ENCODE data around the gene GTF2A2.

DNA sequence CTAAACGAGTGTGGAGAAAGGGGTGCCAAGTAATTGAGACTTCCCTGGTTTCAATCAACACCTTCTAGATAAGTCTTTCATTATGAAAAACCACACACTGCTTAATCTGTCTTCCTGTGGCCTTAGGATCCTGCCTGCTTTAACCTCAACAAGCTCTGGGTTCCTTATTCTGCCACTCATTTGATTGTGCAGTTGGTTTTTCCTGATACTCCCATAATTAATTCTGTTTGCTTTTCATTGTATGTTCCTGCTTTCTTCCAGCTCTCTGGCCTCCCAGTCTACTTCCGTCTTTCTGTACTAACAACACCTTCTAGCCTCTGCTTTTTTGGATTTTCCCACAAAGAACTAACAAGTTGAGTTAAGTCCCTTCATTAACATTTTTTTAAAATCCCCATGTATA, 66.0 kb downstream of the GTF2A2 start:
- TF ChIP-seq, protein P1, sequence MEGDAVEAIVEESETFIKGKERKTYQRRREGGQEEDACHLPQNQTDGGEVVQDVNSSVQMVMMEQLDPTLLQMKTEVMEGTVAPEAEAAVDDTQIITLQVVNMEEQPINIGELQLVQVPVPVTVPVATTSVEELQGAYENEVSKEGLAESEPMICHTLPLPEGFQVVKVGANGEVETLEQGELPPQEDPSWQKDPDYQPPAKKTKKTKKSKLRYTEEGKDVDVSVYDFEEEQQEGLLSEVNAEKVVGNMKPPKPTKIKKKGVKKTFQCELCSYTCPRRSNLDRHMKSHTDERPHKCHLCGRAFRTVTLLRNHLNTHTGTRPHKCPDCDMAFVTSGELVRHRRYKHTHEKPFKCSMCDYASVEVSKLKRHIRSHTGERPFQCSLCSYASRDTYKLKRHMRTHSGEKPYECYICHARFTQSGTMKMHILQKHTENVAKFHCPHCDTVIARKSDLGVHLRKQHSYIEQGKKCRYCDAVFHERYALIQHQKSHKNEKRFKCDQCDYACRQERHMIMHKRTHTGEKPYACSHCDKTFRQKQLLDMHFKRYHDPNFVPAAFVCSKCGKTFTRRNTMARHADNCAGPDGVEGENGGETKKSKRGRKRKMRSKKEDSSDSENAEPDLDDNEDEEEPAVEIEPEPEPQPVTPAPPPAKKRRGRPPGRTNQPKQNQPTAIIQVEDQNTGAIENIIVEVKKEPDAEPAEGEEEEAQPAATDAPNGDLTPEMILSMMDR (IDR thresholded peaks at IDR 0.05 in 2 of 3, conservative IDR thresholded peaks at IDR 0.05 in 1 of 3; ENCODE audit: borderline replicate concordance in 1 of 3, insufficient read depth in 1 of 3, low read depth in 2 of 3, low read length in 2 of 3), result no peak
- TF ChIP-seq EZH2 (IDR thresholded peaks at IDR 0.05), result no peak
- no peak for TF ChIP-seq RAD21 (IDR thresholded peaks at IDR 0.05; ENCODE audit: low read depth)
- no peak for TF ChIP-seq TCF7L2 (IDR thresholded peaks at IDR 0.05; ENCODE audit: borderline replicate concordance, extremely low read depth, insufficient read depth, insufficient read length)
- TF ChIP-seq POLR2A (IDR thresholded peaks at IDR 0.05; ENCODE audit: borderline replicate concordance, extremely low read depth, insufficient read depth, insufficient read length), result no peak
- no peak for TF ChIP-seq POLR2AphosphoS5 (IDR thresholded peaks at IDR 0.05; ENCODE audit: low read depth, low read length)
